HCT116 (cell line): ENCODE measurements around the gene HSPA1A.

Experiments
- ATF3 ChIP-seq: IDR thresholded peaks from 2 replicates; pipeline ENCODE4 v1.6.1; 2012
- CTCF ChIP-seq, 3 experiments: fragments of 200-600 bp in 1 of 3; sonication (generic) in 1 of 3; IDR thresholded peaks in 2 of 3; conservative IDR thresholded peaks in 1 of 3; 2 replicates each; pipeline ENCODE4 v1.5.1; 2012 to 2017; ENCODE audit warnings: low read depth in 2 of 3, low read length in 2 of 3, antibody characterized with exemption in 1 of 3, borderline replicate concordance in 1 of 3, control low read depth in 1 of 3, mild to moderate bottlenecking in 1 of 3, mixed read lengths in 1 of 3, mixed run types in 1 of 3, moderate library complexity in 1 of 3; ENCODE audit not compliant: insufficient read depth in 1 of 3
- POLR2AphosphoS5 ChIP-seq: IDR thresholded peaks from 2 replicates; pipeline ENCODE4 v1.6.1; 2011; ENCODE audit warnings: mild to moderate bottlenecking, low read depth, low read length, moderate library complexity
- RAD21 ChIP-seq: IDR thresholded peaks from 2 replicates; pipeline ENCODE4 v1.6.1; 2012; ENCODE audit warnings: low read depth, mild to moderate bottlenecking
- ZNF274 ChIP-seq: fragments of 200-500 bp; sonication (Bioruptor generic); IDR thresholded peaks from 2 replicates; pipeline ENCODE4 v1.6.1; 2014; ENCODE audit warnings: mild to moderate bottlenecking, low read depth, low read length, inconsistent platforms

- TF ChIP-seq CTCF (IDR thresholded peaks at IDR 0.05 in 2 of 3, conservative IDR thresholded peaks at IDR 0.05 in 1 of 3; ENCODE audit: borderline replicate concordance in 1 of 3, insufficient read depth in 1 of 3, low read depth in 2 of 3, low read length in 2 of 3) (no peak), POLR2AphosphoS5 (no peak), RAD21 (no peak), ZNF274 (no peak), ATF3 (no peak)
These were observed 4.5 kb downstream of the HSPA1A start for GRCh38 chr6:31819871-31820299.
